HG03045 (cell line): Measurements from ENCODE around the gene SCAND1.

ENCODE experiments used
- ATAC-seq: cut with Tn5 transposase; IDR thresholded peaks from one replicate; pipeline ENCODE4 v1.9.1; 2021; ENCODE audit warnings: mild to moderate bottlenecking, moderate library complexity; ENCODE audit not compliant: unreplicated experiment

SCAND1 gene

GRCh38 chr20:35908007-35908406 lies 46.3 kb downstream of the SCAND1 start:
- no peak for ATAC-seq

DNA sequence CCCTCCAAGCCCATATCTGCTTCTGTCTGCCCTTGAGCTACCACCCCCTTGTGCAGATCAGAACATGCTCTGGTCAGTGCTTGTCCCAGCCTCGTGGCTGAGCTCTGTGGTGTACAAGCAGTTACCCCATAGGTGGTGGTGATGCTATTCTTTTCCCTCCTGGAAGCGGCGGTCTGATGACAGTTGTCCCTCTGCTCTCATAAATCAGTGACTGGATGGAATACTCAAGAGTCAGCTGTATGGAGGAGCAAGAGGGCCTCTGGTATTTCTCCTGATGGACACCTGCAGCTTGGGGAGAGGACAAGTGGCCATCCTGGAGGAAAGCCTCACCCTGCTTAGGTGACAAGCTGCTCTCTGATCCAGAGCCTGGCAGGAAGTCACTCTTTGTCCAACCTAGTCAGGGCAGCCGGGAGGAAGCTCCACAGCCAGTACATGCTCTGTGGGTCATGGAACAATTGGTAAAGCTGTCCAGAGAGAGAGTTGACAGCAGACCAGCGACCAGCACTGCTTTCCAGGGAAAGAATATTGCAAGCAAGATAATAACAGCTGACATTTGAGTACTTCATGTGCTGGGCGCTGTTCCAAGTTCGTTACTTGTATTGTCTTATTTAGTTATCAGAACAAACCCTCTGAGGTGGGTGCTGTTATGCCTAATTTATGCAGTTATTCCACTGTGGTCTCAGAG lies 47.1 kb downstream of the SCAND1 start:
- no peak for ATAC-seq

- no peak for ATAC-seq
Measured at GRCh38 chr20:35904982-35905663, 49.2 kb downstream of the SCAND1 start.

DNA sequence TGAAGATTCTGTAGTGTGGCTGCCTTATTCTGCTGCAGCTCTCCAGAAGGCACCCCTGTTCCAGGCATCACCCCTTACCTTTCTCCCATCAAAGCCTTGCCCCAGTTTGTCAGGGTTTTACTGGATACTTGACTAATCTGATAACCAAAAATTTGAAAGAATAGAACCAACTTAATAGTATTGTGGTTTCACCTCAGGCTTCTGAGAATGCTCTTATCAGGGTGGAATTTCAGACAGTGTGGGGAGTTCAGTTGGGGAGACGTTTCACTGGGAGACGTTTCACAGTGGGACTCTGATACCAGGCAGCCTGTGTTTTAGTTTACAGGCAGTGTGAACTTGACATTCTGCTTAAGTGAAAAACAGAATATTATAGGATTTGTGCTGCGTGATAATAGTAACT lies 50.5 kb downstream of the SCAND1 start:
- no peak for ATAC-seq
